ENCODE measurements around the gene PCDHGA1.

The PCDHGA1 gene

GRCh38 chr5:141559461-141559860 is 229.1 kb downstream of the PCDHGA1 start:
- H3K4me3 Mint-ChIP-seq, result no peak overlapping the region
- ATAC-seq, result no peak
- no peaks in the 10 kb centered on the region for H3K27me3 Mint-ChIP-seq
- H3K9me3 Mint-ChIP-seq, result no peaks in the 10 kb centered on the region
- DNase-seq, result no peak
- peaks cover 25% of the 10 kb centered on the region for H3K4me1 Mint-ChIP-seq
- peak overlapping the region in 1 of 2 donors; percentile 4 for H3K27ac Mint-ChIP-seq

- H3K4me3 Mint-ChIP-seq, result no peak overlapping the region
- no peak overlapping the region for H3K27ac Mint-ChIP-seq
- no peak for ATAC-seq
- DNase-seq, result no peak
- no peaks in the 10 kb centered on the region for H3K27me3 Mint-ChIP-seq
- no peaks in the 10 kb centered on the region for H3K9me3 Mint-ChIP-seq
- H3K4me1 Mint-ChIP-seq, result peaks cover 27% of the 10 kb centered on the region
Observed at GRCh38 chr5:141560151-141560550, 229.8 kb downstream of the PCDHGA1 start.

GRCh38 chr5:141560725-141561483 is 230.6 kb downstream of the PCDHGA1 start:
- Mint-ChIP-seq H3K9me3 (no peaks in the 10 kb centered on the region), H3K27me3 (no peaks in the 10 kb centered on the region), H3K27ac (peak overlapping the region in 1 of 2 donors; percentile 13), H3K4me1 (peaks cover 27% of the 10 kb centered on the region), H3K4me3 (no peak overlapping the region)
- ATAC-seq (no peak), DNase-seq (no peak)

All from stimulated activated naive CD8-positive, alpha-beta T cell treated with anti-CD3 and anti-CD28 coated beads, Interleukin-15, amount 100 ng/mL, for 72 hours (primary cell).